ENCODE data around the gene AUTS2. TPM values are rescaled to one million over a fixed set of nuclear protein-coding genes. Genes with fewer than 3 reads are reported as not detected.

Gene AUTS2
- total RNA-seq, 1 experiment from 2014 or later = 2.5 TPM

DNA sequence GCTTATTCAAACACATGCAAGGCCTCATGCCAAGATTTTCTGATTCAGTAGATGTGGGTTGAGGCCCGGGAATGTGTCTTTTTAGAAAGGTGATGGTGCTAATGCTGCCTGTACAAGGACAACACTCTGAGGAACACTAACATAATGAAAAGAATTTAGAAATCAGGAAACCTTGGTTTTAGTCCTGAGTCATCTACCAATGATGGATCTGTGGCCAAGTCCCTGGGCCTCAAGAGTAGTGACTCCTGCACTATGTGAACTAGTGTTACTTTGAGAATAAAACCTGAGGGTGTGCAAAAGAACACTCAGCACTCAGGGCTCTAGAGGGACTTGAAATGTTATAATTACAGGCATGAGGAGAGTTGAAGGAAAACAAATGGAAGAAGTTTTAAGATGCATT is 792.0 kb downstream of the AUTS2 start:
- TF ChIP-seq, protein P1, sequence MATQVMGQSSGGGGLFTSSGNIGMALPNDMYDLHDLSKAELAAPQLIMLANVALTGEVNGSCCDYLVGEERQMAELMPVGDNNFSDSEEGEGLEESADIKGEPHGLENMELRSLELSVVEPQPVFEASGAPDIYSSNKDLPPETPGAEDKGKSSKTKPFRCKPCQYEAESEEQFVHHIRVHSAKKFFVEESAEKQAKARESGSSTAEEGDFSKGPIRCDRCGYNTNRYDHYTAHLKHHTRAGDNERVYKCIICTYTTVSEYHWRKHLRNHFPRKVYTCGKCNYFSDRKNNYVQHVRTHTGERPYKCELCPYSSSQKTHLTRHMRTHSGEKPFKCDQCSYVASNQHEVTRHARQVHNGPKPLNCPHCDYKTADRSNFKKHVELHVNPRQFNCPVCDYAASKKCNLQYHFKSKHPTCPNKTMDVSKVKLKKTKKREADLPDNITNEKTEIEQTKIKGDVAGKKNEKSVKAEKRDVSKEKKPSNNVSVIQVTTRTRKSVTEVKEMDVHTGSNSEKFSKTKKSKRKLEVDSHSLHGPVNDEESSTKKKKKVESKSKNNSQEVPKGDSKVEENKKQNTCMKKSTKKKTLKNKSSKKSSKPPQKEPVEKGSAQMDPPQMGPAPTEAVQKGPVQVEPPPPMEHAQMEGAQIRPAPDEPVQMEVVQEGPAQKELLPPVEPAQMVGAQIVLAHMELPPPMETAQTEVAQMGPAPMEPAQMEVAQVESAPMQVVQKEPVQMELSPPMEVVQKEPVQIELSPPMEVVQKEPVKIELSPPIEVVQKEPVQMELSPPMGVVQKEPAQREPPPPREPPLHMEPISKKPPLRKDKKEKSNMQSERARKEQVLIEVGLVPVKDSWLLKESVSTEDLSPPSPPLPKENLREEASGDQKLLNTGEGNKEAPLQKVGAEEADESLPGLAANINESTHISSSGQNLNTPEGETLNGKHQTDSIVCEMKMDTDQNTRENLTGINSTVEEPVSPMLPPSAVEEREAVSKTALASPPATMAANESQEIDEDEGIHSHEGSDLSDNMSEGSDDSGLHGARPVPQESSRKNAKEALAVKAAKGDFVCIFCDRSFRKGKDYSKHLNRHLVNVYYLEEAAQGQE (IDR thresholded peaks at IDR 0.05; ENCODE audit: insufficient read depth in 1 of 2, low read depth in 2 of 2, low read length in 1 of 2) = no peak
- TF ChIP-seq POLR2AphosphoS5 (IDR thresholded peaks at IDR 0.05; ENCODE audit: low read depth, low read length) = no peak
- no peak for TF ChIP-seq TCF7L2 (IDR thresholded peaks at IDR 0.05; ENCODE audit: low read depth, low read length)
- TF ChIP-seq SIN3A (IDR thresholded peaks at IDR 0.05; ENCODE audit: borderline replicate concordance, insufficient read depth, low read depth, low read length) = no peak
- TF ChIP-seq CTCF (IDR thresholded peaks at IDR 0.05) = no peak
- ChIA-PET CTCF (no interaction called here), POLR2A (no interaction called here)
- no peaks in the 10 kb centered on the region for H3K4me1 ChIP-seq (ENCODE audit: control insufficient read depth, insufficient read depth, low read length)
- H3K4me3 ChIP-seq (ENCODE audit: low read depth in 2 of 2, low read length in 2 of 2) = no peak overlapping the region
- no TSS peak for BruUV-seq (replicated peaks)
- no peaks in the 10 kb centered on the region for H3K27me3 ChIP-seq (ENCODE audit: control insufficient read depth, insufficient read depth, low read length)
- H3K36me3 ChIP-seq (ENCODE audit: control insufficient read depth, insufficient read depth, low read length) = no peaks in the 10 kb centered on the region
- intact Hi-C loops (cut with micrococcal nuclease; ENCODE audit: unreplicated experiment) (no loop called here), in situ Hi-C loops (cut with HindIII; ENCODE audit: low pct_unique_long_range_greater_than_20kb, low sequenced_read_pairs) (no loop called here)
- no peak overlapping the region for H3K27ac ChIP-seq (ENCODE audit: low read length)
- H3K9me3 ChIP-seq (ENCODE audit: control insufficient read depth, insufficient read depth, low read depth, low read length) = no peaks in the 10 kb centered on the region
- DNase-seq (ENCODE audit: low read depth, low spot score) (no peak), ATAC-seq (no peak)

DNA sequence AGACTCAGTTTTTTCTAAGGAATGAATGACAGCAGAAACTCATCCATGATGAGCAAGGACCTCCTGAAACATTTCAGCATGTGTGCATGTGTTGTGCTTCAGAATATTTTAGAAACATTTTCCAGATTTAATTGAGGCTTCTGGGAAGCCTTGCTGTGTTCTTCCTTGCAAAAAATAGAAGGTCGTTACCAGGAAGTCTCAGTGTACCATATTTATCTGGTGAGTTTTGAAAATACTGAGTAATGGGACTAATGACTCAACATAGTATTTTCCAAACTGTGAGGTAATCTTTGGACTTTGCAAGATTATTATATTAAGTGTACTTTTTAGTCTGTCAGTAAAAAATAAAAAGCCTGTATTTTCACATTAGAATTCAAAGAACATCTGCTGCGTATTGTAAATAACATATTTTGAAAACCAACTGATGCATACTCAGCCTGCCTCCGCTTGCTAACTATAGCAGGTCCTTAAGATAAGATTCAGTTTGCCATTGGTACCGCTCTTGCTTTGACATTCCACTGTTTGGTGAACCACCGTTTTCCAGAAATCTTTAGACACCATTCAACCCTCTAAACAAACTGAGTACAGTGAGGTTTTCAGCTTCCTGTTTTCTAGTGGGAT is 794.1 kb downstream of the AUTS2 start:
- BruUV-seq (replicated peaks) = no TSS peak
- intact Hi-C loops (cut with micrococcal nuclease; ENCODE audit: unreplicated experiment) (no loop called here), in situ Hi-C loops (cut with HindIII; ENCODE audit: low pct_unique_long_range_greater_than_20kb, low sequenced_read_pairs) (no loop called here)
- ATAC-seq (no peak), DNase-seq (ENCODE audit: low read depth, low spot score) (no peak)
- POLR2A ChIA-PET = no interaction called here
- Histone ChIP-seq H3K27me3 (ENCODE audit: control insufficient read depth, insufficient read depth, low read length) (no peaks in the 10 kb centered on the region), H3K27ac (ENCODE audit: low read length) (no peak overlapping the region), H3K36me3 (ENCODE audit: control insufficient read depth, insufficient read depth, low read length) (no peaks in the 10 kb centered on the region), H3K4me1 (ENCODE audit: control insufficient read depth, insufficient read depth, low read length) (no peaks in the 10 kb centered on the region), H3K4me3 (ENCODE audit: low read depth in 2 of 2, low read length in 2 of 2) (no peak overlapping the region), H3K9me3 (ENCODE audit: control insufficient read depth, insufficient read depth, low read depth, low read length) (no peaks in the 10 kb centered on the region)
- CTCF ChIA-PET = no interaction called here
- TF ChIP-seq TCF7L2 (IDR thresholded peaks at IDR 0.05; ENCODE audit: low read depth, low read length) (no peak), SIN3A (IDR thresholded peaks at IDR 0.05; ENCODE audit: borderline replicate concordance, insufficient read depth, low read depth, low read length) (no peak), CTCF (IDR thresholded peaks at IDR 0.05) (no peak), POLR2AphosphoS5 (IDR thresholded peaks at IDR 0.05; ENCODE audit: low read depth, low read length) (no peak)
- TF ChIP-seq, protein P1 (IDR thresholded peaks at IDR 0.05; ENCODE audit: insufficient read depth in 1 of 2, low read depth in 2 of 2, low read length in 1 of 2) = no peak

Measured in Panc1 (cell line).